ENCODE results near the gene KCNK6. TPM values are rescaled to one million over a fixed set of nuclear protein-coding genes. Genes with fewer than 3 reads are reported as not detected.

Gene KCNK6
- total and polyA plus RNA-seq, 7 donors, result 0.21 to 0.69 (median 0.54) TPM

DNA sequence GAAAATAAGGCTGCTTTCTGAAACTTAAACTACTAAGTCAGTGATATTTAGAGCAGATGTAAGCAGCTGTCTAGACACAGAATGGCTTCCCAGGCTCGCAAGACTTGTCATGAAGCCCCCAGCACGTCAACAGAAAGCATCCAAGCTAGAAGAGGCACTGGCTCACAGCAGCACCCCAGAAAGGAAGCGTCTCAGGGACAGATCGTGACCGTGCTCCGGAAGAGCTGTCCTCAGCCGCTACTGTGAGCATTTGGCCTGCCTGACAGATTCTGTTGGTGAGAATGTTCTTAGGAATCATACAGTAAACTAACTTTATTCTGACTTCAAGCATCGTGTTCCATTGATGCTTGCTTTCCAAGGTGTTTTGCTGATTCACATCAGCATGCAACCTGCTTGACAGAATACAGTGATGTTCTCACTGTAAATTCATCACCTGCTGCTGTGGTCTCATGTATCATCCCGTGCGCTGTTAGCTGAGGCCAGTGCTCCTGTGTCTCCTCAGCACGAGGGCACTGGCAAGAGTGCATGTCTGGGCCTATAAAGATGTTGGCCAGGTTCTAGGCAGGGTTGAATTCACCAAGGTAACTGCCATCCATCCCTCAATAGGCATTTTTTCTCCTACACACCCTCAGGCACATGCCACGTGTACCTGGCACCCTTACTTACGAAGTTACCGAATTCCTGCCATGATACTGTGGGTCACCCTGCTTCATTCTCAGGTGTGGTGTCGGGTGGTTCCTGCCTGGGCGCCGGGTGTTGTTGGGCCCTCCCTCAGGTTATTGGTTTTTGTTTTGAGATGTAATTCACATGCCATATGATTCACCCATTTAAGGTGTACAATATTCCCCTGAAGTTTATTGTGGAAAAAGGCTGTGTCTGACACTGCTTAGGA, 39.4 kb upstream of the KCNK6 start:
- H3K4me1 ChIP-seq, result no peaks in the 10 kb centered on the region
- intact Hi-C loops (cut with DNase I), result no loop called here
- H3K36me3 ChIP-seq (ENCODE audit: insufficient read depth in 1 of 2, low read depth in 1 of 2), result no peaks in the 10 kb centered on the region
- no peak overlapping the region for H3K27ac ChIP-seq
- H3K4me3 ChIP-seq, result no peak overlapping the region
- TF ChIP-seq, protein P1, sequence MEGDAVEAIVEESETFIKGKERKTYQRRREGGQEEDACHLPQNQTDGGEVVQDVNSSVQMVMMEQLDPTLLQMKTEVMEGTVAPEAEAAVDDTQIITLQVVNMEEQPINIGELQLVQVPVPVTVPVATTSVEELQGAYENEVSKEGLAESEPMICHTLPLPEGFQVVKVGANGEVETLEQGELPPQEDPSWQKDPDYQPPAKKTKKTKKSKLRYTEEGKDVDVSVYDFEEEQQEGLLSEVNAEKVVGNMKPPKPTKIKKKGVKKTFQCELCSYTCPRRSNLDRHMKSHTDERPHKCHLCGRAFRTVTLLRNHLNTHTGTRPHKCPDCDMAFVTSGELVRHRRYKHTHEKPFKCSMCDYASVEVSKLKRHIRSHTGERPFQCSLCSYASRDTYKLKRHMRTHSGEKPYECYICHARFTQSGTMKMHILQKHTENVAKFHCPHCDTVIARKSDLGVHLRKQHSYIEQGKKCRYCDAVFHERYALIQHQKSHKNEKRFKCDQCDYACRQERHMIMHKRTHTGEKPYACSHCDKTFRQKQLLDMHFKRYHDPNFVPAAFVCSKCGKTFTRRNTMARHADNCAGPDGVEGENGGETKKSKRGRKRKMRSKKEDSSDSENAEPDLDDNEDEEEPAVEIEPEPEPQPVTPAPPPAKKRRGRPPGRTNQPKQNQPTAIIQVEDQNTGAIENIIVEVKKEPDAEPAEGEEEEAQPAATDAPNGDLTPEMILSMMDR (IDR thresholded peaks at IDR 0.05), result no peak
- 70 to 72% (median 72%) methylated on average over 17 of the region's 17 CpGs for WGBS, 3 donors
- H3K9me3 ChIP-seq, result no peaks in the 10 kb centered on the region
- ATAC-seq (no peak), DNase-seq (no peak)
- no peaks in the 10 kb centered on the region for H3K27me3 ChIP-seq (ENCODE audit: insufficient read depth in 3 of 3, low read length in 2 of 3)

DNA sequence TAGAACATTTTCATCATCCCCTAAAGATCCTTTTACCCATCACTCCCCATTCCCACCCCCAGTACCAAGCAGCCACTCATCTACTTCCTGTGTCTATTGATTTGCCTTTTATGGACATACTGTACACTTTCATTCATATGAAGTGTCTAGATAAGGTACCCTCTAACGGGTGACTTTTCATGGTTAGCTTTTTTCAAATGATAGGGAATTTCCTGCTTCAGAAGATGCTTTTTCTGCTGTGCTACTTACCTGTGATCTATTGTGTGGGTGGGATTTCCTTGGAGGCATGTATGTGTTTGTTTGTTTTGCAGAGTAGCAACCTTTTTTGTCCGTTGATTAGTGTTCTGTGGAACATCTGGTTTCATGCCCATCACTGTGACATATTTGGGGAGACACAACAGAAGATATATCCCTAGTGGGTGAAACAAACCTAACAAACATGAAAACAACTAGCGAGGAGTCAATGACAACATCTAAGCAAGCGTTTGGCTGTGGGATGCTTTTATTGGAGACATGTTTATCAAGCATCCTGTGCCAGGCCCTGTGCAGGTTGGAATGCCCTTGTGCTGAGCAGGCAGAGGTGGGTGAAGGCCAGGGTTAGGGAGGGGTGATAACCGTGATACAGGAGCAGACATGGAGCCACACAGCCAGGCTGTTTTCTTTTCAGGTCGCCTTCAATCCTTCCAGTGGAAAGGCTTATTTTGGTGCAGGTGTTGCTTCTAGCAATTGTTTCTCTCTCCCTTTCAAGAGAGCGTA, 37.7 kb upstream of the KCNK6 start:
- WGBS, 3 donors, result 75 to 78% (median 77%) methylated on average over 7 of the region's 7 CpGs
- TF ChIP-seq, protein P1 (IDR thresholded peaks at IDR 0.05), result no peak
- no peak overlapping the region for H3K4me3 ChIP-seq
- H3K27ac ChIP-seq, result no peak overlapping the region
- no peaks in the 10 kb centered on the region for H3K9me3 ChIP-seq
- no peak for ATAC-seq
- no peaks in the 10 kb centered on the region for H3K27me3 ChIP-seq (ENCODE audit: insufficient read depth in 3 of 3, low read length in 2 of 3)
- intact Hi-C loops (cut with DNase I), result no loop called here
- DNase-seq, result no peak
- no peaks in the 10 kb centered on the region for H3K36me3 ChIP-seq (ENCODE audit: insufficient read depth in 1 of 2, low read depth in 1 of 2)
- H3K4me1 ChIP-seq, result no peaks in the 10 kb centered on the region

GRCh38 chr19:38283271-38283670, 36.4 kb upstream of the KCNK6 start:
- intact Hi-C loops (cut with DNase I), result no loop called here
- no peak overlapping the region for H3K27ac ChIP-seq
- WGBS, 3 donors, result 90% methylated on average over 8 of the region's 8 CpGs
- H3K27me3 ChIP-seq (ENCODE audit: insufficient read depth in 3 of 3, low read length in 2 of 3), result no peaks in the 10 kb centered on the region
- TF ChIP-seq, protein P1 (IDR thresholded peaks at IDR 0.05), result no peak
- DNase-seq (no peak), ATAC-seq (no peak)
- H3K4me1 ChIP-seq, result no peaks in the 10 kb centered on the region
- no peaks in the 10 kb centered on the region for H3K9me3 ChIP-seq
- H3K36me3 ChIP-seq (ENCODE audit: insufficient read depth in 1 of 2, low read depth in 1 of 2), result no peaks in the 10 kb centered on the region
- no peak overlapping the region for H3K4me3 ChIP-seq

DNA sequence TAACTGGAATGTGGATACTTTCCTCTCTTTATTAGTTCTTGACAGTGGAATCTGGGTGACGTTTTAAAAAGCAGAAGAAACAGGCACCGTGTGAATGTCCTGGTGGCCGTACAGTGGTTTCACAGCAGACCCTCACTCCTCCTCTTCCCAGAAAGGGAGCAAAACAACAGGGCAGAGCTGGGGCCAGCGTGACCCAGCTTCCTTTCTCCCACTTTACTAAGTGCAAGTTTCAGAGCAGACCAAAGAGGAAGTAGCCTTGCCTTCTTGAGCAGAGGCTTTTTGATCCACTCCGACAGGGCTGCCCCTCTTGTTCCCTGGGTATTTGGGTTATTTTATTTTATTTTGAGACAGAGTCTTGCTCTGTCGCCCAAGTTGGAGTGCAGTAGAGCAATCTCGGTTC, 35.2 kb upstream of the KCNK6 start:
- H3K4me3 ChIP-seq, result no peak overlapping the region
- peaks cover 0 to 4% (median 0%) of the 10 kb centered on the region in 3 donors for H3K27me3 ChIP-seq (ENCODE audit: insufficient read depth in 3 of 3, low read length in 2 of 3)
- ATAC-seq, result no peak
- TF ChIP-seq, protein P1 (IDR thresholded peaks at IDR 0.05), result no peak
- no peak overlapping the region for H3K27ac ChIP-seq
- intact Hi-C loops (cut with DNase I), result no loop called here
- no peaks in the 10 kb centered on the region for H3K4me1 ChIP-seq
- H3K36me3 ChIP-seq (ENCODE audit: insufficient read depth in 1 of 2, low read depth in 1 of 2), result no peaks in the 10 kb centered on the region
- WGBS, 3 donors, result 75 to 83% (median 82%) methylated on average over 7 of the region's 7 CpGs
- DNase-seq, result no peak
- H3K9me3 ChIP-seq, result no peaks in the 10 kb centered on the region

All from psoas muscle (tissue), 8 donors.